ENCODE results near the gene FLT3LG.
A peak's percentile ranks its signal among the peaks of the same experiment; 100 is the strongest.

The FLT3LG gene

DNA sequence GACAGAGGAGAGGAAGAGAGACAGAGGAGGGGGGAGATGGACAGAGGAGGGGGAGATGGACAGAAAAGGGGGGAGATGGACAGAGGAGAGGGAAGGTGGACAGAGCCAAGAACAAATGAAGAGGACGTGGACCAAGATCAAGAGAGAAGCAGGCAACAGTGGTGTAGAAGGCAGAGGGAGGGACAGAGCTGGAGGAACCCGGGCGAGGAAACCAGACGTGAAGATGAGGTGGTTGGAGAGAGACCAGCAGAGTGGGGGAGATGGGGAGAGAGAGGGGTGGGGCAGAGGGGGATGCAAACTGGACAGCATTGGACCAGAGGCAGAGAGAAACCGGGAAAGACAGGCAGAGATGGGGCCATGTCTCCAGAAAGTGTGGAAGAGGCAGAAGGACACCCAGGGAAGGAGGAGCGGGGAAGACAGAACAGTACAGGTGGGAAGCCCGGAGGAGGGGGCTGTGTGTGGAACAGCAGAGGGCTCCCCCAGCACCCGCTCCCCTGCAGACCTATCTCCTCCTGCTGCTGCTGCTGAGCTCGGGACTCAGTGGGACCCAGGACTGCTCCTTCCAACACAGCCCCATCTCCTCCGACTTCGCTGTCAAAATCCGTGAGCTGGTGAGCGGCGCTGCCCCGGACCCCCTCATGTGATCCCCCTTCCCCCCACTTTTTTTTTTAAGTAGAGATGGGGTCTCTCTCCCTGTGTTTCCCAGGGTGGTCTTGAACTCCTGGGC lies 1.3 kb downstream of the FLT3LG start:
- H4K20me1 ChIP-seq (ENCODE audit: insufficient read depth, low read length): no peaks in the 10 kb centered on the region
- H3K9me2 ChIP-seq (replicated peaks; ENCODE audit: insufficient read depth, low read length): no peaks in the 10 kb centered on the region
- no peak overlapping the region for H3K4me2 ChIP-seq (ENCODE audit: low read depth, low read length)
- 0 out of 2 replicates have a peak, but pooled peaks cover 5% of the 10 kb centered on the region for H3F3A ChIP-seq (ENCODE audit: insufficient read depth, low read length)
- no peak overlapping the region for H3K4me3 ChIP-seq (ENCODE audit: low read length)
- TF ChIP-seq EZH2phosphoT487 (IDR thresholded peaks at IDR 0.05; ENCODE audit: low read length): no peak
- H2AFZ ChIP-seq (ENCODE audit: low read length): no peak overlapping the region
- H3K27me3 ChIP-seq (replicated peaks; ENCODE audit: insufficient read depth, low read length): no peaks in the 10 kb centered on the region
- no peak for DNase-seq
- peak overlapping the region; percentile 85; the same call in 1 of the 2 replicates for H3K9ac ChIP-seq (ENCODE audit: low read length)
- no peaks in the 10 kb centered on the region for H3K36me3 ChIP-seq (replicated peaks; ENCODE audit: insufficient read depth, low read length)
- no peak overlapping the region for H3K27ac ChIP-seq (ENCODE audit: low read length)
- peaks cover 4% of the 10 kb centered on the region for H3K79me2 ChIP-seq (ENCODE audit: low read length)
- no peaks in the 10 kb centered on the region for H3K9me3 ChIP-seq (replicated peaks; ENCODE audit: insufficient read depth, low read length)
- H3K4me1 ChIP-seq (ENCODE audit: low read length): 0 out of 2 replicates have a peak, but pooled peaks cover 2% of the 10 kb centered on the region

DNA sequence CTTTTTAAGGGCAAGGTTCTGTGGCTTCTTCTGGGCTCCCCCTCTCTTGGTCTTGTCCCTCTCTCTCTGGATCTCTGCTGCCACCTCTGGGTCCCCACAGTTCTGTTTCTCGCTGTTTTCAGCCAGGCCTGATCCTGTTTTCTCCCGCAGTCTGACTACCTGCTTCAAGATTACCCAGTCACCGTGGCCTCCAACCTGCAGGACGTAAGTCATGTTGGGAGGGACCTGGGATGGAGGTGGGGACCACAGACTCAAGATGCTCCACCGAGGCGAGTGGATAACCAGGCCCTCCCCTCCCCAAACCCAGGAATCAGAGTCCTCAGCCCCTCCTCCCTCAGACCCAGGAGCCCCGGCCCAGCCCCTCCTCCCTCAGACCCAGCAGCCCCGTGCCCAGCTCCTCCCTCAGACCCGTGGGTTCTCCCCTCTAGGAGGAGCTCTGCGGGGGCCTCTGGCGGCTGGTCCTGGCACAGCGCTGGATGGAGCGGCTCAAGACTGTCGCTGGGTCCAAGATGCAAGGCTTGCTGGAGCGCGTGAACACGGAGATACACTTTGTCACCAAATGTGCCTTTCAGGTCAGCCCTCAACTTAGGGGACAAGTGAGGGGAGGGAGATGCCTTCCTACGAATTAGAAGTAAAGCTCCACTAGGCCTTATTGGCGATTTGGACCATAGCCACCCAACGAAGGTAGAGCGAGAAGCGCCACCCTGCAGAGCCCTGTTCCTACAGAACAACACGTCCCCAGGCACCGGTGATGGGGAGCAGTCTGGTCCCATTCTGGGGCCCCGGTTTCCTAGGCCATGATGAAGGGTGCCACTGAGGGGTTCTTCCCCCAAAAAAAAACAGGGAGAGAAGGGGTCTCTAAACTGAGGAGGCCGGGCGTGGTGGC lies 2.2 kb downstream of the FLT3LG start:
- no peaks in the 10 kb centered on the region for H3K27me3 ChIP-seq (replicated peaks; ENCODE audit: insufficient read depth, low read length)
- H3K36me3 ChIP-seq (replicated peaks; ENCODE audit: insufficient read depth, low read length): no peaks in the 10 kb centered on the region
- no peak overlapping the region for H2AFZ ChIP-seq (ENCODE audit: low read length)
- 0 out of 2 replicates have a peak, but pooled peaks cover 2% of the 10 kb centered on the region for H3K4me1 ChIP-seq (ENCODE audit: low read length)
- no peak overlapping the region for H3K9ac ChIP-seq (ENCODE audit: low read length)
- 0 out of 2 replicates have a peak, but pooled peaks cover 5% of the 10 kb centered on the region for H3F3A ChIP-seq (ENCODE audit: insufficient read depth, low read length)
- H3K27ac ChIP-seq (ENCODE audit: low read length): no peak overlapping the region
- H4K20me1 ChIP-seq (ENCODE audit: insufficient read depth, low read length): no peaks in the 10 kb centered on the region
- DNase-seq: no peak
- no peaks in the 10 kb centered on the region for H3K9me3 ChIP-seq (replicated peaks; ENCODE audit: insufficient read depth, low read length)
- no peak overlapping the region for H3K4me3 ChIP-seq (ENCODE audit: low read length)
- H3K79me2 ChIP-seq (ENCODE audit: low read length): peaks cover 4% of the 10 kb centered on the region
- no peak overlapping the region for H3K4me2 ChIP-seq (ENCODE audit: low read depth, low read length)
- H3K9me2 ChIP-seq (replicated peaks; ENCODE audit: insufficient read depth, low read length): no peaks in the 10 kb centered on the region
- TF ChIP-seq, protein P1, sequence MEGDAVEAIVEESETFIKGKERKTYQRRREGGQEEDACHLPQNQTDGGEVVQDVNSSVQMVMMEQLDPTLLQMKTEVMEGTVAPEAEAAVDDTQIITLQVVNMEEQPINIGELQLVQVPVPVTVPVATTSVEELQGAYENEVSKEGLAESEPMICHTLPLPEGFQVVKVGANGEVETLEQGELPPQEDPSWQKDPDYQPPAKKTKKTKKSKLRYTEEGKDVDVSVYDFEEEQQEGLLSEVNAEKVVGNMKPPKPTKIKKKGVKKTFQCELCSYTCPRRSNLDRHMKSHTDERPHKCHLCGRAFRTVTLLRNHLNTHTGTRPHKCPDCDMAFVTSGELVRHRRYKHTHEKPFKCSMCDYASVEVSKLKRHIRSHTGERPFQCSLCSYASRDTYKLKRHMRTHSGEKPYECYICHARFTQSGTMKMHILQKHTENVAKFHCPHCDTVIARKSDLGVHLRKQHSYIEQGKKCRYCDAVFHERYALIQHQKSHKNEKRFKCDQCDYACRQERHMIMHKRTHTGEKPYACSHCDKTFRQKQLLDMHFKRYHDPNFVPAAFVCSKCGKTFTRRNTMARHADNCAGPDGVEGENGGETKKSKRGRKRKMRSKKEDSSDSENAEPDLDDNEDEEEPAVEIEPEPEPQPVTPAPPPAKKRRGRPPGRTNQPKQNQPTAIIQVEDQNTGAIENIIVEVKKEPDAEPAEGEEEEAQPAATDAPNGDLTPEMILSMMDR (IDR thresholded peaks at IDR 0.05; ENCODE audit: low read length): no peak
- TF ChIP-seq EZH2phosphoT487 (IDR thresholded peaks at IDR 0.05; ENCODE audit: low read length): no peak
- TF ChIP-seq EZH2 (optimal IDR thresholded peaks at IDR 0.05; ENCODE audit: low read depth, low read length): no peak

DNA sequence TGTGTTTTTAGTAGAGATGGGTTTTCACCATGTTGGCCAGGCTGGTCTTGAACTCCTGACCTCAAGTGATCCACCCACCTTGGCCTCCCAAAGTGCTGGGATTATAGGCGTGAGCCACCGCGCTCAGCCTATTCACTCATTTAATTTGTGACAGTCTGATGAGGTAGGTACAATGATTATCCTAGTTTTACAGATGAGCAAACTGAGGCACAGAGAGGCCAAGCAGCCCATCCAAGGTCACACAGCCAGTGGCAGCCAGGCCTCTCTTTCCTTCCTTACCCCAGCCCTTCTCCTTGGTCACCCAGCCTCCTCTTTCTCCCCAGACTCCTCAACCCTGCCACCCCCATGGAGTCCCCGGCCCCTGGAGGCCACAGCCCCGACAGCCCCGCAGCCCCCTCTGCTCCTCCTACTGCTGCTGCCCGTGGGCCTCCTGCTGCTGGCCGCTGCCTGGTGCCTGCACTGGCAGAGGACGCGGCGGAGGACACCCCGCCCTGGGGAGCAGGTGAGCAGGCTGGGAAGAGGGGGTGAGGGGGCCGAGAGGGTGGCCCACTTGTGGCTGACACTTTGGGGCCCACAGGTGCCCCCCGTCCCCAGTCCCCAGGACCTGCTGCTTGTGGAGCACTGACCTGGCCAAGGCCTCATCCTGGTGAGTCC lies 6.1 kb downstream of the FLT3LG start:
- Histone ChIP-seq H3K36me3 (replicated peaks; ENCODE audit: insufficient read depth, low read length) (no peaks in the 10 kb centered on the region), H3K79me2 (ENCODE audit: low read length) (no peaks in the 10 kb centered on the region), H3K9me3 (replicated peaks; ENCODE audit: insufficient read depth, low read length) (no peaks in the 10 kb centered on the region), H3F3A (ENCODE audit: insufficient read depth, low read length) (no peaks in the 10 kb centered on the region), H3K27me3 (replicated peaks; ENCODE audit: insufficient read depth, low read length) (no peaks in the 10 kb centered on the region), H3K4me2 (ENCODE audit: low read depth, low read length) (no peak overlapping the region), H3K4me3 (ENCODE audit: low read length) (no peak overlapping the region), H3K9me2 (replicated peaks; ENCODE audit: insufficient read depth, low read length) (no peaks in the 10 kb centered on the region), H3K27ac (ENCODE audit: low read length) (no peak overlapping the region), H3K9ac (ENCODE audit: low read length) (no peak overlapping the region), H4K20me1 (ENCODE audit: insufficient read depth, low read length) (no peaks in the 10 kb centered on the region), H2AFZ (ENCODE audit: low read length) (no peak overlapping the region), H3K4me1 (ENCODE audit: low read length) (no peaks in the 10 kb centered on the region)
- no peak for TF ChIP-seq EZH2phosphoT487 (IDR thresholded peaks at IDR 0.05; ENCODE audit: low read length)
- TF ChIP-seq, protein P1 (IDR thresholded peaks at IDR 0.05; ENCODE audit: low read length): no peak
- TF ChIP-seq EZH2 (optimal IDR thresholded peaks at IDR 0.05; ENCODE audit: low read depth, low read length): no peak
- no peak for DNase-seq
